Stimulated activated CD4-positive, alpha-beta T cell treated with anti-CD3 and anti-CD28 coated beads, Interleukin-1b, Interleukin-23, amount 100 ng/mL, for 4 hours (primary cell): ENCODE data around the gene CCDC90B.
A peak's percentile ranks its signal among the peaks of the same experiment; 100 is the strongest.
"Not testable (repeated sequence)": the region's sequence is repeated elsewhere in the genome, so short reads cannot be mapped to it uniquely, and the experiment has no call there.

Experiments
- DNase-seq, 2 donors: peaks; one replicate each; pipeline ENCODE4 v3.0.0-alpha.2; 2020; ENCODE audit warnings: low read depth in 2 of 2

CCDC90B gene

GRCh38 chr11:83287631-83288030 lies 1.5 kb upstream of the CCDC90B start:
- no peak for DNase-seq

DNA sequence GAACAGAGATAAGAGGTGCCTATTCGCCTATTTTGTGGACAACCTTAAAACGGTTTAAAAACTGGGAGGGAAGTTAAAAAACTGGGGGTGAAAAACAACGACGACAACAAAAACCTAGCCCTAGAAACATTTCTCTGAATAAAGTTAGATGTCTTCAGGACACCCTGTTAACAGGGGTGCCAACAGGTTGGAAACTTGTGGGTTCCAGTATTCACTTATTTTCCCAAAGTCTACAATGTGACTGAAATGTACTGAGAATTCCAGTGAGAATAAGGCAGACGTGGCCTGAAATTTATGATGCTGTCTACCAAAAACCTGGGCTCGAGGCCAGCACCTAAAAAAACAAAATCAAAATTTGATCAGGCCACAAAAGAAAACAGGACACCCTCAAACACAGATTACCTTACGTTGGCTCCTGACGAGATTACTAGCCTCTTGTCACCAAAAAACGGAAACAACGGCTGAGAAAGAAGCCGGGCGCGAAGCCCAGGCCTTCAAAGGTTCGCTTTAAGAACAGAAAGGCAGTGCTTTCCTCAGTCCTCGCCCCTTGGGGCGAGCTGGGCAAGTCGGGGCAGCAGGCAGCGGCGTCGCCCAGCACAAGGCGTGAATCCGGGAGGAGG lies 906 bp downstream of the CCDC90B start:
- DNase-seq: no peak

GRCh38 chr11:83284501-83285150 lies 1.5 kb downstream of the CCDC90B start:
- DNase-seq: no peak

DNA sequence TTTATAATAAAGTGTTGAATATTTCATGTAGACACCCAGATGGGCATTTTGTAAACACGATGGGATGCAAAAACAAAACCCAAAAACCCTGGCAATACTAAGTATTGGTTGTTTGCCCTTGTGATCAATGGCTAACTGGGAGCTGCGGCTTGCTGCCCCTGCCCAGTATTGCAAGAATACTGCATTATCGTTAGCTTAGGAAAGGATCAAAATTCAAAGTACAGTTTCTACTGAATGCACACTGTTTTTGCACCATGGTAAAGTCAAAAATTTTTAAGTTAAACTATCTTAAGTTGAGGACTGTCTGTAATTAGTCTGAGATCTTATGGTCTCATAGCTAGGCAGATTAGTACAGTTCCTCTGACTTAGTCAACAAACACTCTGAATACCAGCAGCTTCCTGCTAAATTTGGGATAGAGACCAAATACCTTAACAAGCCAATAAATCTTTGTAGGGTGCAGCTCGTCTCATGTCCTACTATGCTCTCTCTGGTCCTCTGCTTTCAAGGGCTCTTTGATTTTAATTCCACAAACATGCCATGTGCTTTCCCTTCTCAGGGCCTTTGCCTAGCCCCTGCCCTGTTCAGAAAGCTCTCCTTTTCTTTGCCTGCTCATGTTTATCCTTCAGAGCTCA lies 4.0 kb downstream of the CCDC90B start:
- DNase-seq: no peak

GRCh38 chr11:83280256-83280655 lies 5.9 kb downstream of the CCDC90B start:
- no peak for DNase-seq

GRCh38 chr11:83278351-83278750 lies 7.8 kb downstream of the CCDC90B start:
- no peak for DNase-seq

GRCh38 chr11:83275888-83276641 lies 10.1 kb downstream of the CCDC90B start:
- DNase-seq: no peak

- DNase-seq: no peak
Measured at GRCh38 chr11:83272627-83273026, 13.5 kb downstream of the CCDC90B start.

DNA sequence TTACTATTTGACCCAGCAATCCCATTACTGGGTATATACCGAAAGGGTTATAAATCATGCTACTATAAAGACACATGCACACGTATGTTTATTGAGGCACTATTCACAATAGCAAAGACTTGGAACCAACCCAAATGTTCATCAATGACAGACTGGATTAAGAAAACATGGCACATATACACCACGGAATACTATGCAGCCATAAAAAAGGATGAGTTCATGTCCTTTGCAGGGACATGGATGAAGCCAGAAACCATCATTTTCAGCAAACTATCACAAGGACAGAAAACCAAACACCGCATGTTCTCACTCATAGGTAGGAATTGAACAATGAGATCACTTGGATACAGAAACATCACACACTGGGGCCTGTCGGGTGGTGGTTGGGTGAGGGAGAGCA lies 14.4 kb downstream of the CCDC90B start:
- not testable (repeated sequence) for DNase-seq

DNA sequence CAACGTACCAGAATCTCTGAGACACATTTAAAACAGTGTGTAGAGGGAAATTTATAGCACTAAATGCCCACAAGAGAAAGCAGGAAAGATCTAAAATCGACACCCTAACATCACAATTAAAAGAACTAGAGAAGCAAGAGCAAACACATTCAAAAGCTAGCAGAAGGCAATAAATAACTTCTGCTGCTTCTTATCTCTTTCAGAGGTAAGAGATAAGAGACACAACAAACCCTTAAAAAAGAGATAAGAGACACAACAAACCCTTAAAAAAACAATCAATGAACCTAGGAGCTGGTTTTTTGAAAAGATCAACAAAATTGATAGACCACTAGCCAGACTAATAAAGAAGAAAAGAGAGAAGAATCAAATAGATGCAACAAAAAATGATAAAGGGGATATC lies 17.1 kb downstream of the CCDC90B start:
- not testable (repeated sequence) for DNase-seq

DNA sequence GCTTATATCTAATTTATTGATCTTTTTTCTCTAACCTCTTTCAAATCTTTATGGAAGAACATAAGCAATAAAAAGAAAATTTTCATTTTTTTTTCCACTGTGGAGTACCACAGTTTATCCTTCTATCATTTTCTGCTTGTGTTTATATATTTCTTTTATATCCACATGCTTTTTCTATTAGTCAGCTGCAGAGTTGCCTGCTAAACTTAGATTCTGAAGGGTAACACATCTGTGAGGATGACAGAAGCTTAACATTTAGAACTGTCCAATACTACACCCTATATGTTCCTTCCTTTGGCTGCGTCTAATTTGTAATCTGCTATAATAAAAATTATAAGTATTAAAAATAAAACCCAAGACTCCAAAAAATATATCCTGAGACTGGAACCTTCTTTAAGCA lies 20.8 kb downstream of the CCDC90B start:
- no peak for DNase-seq

GRCh38 chr11:83259559-83259958 lies 26.6 kb downstream of the CCDC90B start:
- DNase-seq: no peak

DNA sequence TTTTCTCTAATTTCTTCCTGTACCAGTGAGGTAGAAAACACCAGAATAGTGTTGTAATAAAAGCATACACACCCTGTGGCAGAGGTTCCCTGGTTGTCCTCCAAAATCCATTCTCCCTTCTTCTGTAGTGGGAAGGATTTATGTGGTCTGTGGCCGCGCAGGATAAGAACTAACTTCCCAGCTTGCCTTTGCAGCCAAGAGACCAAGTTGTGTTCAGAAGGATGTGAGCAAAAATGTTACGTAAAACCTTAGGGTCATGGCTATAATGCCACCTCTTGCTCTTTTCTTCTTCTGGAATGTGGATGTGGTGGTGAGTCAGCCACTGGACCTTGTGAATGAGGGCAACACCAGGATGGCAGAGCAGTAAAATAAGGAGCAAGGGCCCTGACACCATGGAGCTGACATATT lies 28.4 kb downstream of the CCDC90B start:
- no peak for DNase-seq

DNA sequence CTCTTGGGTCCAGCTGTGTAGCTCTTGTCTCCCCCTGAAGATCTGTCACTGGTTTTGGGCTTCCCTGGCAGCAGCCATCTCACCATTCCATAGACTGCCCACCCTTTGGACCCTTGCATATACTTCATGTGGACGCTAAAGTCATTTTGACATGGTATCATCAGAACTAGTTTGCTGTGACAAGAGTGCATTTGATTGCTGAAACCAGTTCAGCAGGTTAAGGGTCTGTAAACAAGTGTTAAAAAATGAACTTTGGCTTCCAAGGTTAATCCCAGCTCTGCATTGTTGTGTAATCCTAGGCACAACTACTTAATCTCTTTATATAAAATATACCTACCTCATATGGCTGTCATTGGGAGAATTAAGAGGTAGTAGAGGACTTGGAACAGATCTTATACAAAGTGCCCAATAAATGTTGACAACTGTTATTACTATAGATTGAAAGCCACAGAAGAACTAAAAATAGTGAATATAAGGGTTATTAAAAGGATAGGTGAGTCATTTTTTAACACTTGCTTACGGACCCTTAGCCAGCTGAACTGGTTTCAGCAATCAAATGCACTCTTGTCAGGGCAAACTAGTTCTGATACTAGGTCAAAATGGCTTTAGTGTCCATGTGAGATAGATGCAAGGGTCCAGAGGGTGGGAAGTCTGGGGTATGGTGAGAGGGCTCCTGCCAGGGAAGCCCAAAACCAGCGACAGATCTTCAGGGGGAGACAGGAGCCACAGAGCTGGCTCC lies 29.4 kb downstream of the CCDC90B start:
- DNase-seq: no peak

- no peak for DNase-seq
Measured at GRCh38 chr11:83255366-83255765, 30.8 kb downstream of the CCDC90B start.

- no peak for DNase-seq
Measured at GRCh38 chr11:83252941-83253340, 33.2 kb downstream of the CCDC90B start.

DNA sequence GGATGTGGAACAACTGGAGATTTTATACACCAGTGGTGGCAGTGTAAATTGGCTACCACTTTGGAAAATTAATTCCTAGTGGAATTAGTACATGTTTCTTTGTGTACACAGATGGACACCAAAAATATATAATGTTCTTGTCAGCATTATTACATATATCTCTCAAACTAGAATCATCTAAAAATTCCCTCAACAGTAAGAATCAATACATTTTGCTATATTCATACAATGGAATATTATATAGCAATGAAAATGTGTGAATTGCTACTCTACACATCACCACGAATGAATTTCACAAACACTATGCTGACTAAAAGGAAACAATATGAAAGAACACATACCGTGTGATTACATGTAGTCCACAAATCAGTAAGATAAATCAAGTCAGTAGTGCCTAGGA lies 33.9 kb downstream of the CCDC90B start:
- DNase-seq: no peak

DNA sequence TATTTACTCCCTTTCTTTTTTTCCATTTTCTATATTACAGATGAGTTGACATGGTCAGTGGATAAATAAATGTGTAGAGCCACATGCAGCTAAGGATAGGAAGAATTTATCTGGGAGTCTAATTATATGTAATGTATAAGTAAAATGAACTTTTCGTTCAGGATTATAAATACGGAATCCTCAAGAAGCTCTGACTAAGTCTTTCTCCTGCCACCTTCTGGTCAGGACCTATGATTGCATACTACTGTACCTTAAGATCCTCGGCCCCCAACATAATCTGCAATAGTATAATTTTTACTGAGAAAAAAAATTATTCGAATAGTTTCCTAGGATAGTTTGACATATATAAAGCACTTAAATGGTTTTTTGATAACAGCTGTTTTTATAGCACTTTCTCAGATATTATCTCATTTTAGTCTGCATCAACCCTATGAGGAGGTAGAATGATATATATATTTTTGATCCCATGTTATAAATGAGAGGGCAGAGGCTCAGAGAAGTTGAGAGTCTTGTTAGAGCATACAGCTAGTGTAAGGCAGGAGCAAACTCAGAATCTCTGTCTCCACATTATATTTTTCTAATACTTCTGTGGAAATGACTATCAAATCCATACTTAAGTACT lies 36.1 kb downstream of the CCDC90B start:
- peak in 1 of 2 donors; percentile 3 for DNase-seq

DNA sequence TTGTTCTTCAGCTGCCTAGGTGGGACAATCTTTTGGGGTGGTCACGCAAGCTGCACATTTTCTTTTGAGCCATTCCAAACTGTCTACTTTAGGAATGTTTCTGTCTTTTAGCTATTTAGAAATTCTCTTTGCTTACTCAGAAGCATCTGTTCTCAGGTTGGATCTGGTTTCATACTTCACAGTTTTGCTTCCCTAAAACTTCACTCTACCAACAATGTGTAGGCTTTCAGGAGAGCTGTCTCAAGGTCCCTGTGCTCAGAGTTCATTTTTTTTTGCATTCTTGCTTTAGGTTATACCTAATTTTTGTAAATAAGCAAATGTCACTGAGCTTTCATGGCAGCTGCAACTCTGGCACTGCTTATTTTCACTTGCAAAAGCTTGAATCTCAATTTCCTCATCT lies 36.7 kb downstream of the CCDC90B start:
- DNase-seq: no peak

- no peak for DNase-seq
Measured at GRCh38 chr11:83241291-83241946, 44.7 kb downstream of the CCDC90B start.

GRCh38 chr11:83238111-83238510 lies 48.1 kb downstream of the CCDC90B start:
- DNase-seq: no peak
